NCI-H2227 treated with DMSO at 0.1 percent for 48 hours (cell line): Measurements from ENCODE around the gene FOLR3.
"Not testable (repeated sequence)": the region's sequence is repeated elsewhere in the genome, so short reads cannot be mapped to it uniquely, and the experiment has no call there.

Experiments used
- DNase-seq: peaks from one replicate; lab custom pipeline; 2025; lab: John Stamatoyannopoulos, UW

FOLR3 gene

DNA sequence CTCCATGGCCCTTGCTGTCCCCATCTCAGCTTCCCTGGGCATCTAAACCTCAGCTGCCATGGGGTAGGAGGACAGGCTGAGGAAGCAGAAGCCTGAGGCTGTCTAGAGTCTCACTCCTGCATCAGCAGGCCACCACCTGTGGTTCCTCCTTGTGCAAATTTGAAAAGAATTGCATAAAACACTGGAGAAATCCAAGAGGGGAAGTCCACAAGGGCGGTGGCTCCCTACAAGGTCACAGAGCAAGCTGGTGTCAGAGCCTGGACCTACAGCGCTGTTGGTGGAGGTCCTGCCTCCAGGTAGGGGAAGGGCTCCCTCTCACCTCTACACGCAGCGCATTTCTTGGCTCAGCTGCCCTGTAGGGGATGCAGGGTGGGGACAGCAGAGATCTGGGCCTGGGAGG is at the start of gene FOLR3:
FOLR3 (plus strand) TSS at position 253 of the 400 bp plus-strand sequence. CDS start 228 bp downstream, outside the sequence.
- DNase-seq: not testable (repeated sequence)

GRCh38 chr11:72088076-72088808 is 47.3 kb upstream of the FOLR3 start:
- DNase-seq: no peak

DNA sequence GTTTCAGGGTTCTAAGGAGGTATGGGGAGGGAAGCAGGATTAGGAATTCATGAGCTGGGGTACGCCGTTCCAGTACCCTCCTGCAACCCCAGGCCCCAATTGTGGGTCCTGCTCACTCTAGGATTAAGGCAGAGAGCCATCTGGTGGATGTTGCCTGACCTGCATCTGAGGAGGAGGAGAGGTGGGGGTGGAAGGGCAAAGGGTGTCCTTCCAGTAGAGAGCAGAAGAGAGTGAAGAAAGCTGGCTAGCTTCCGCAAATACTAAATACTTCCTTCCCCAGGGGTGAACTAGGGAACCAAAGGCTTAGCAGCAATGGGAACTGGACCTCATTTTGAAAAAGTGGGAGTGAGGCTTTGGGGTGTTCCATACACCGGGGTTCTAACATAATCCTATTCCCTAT is 44.2 kb upstream of the FOLR3 start:
- DNase-seq: no peak

- no peak for DNase-seq
These were observed 36.8 kb upstream of the FOLR3 start for GRCh38 chr11:72098741-72099140.

GRCh38 chr11:72100009-72100408 is 35.5 kb upstream of the FOLR3 start:
- no peak for DNase-seq

DNA sequence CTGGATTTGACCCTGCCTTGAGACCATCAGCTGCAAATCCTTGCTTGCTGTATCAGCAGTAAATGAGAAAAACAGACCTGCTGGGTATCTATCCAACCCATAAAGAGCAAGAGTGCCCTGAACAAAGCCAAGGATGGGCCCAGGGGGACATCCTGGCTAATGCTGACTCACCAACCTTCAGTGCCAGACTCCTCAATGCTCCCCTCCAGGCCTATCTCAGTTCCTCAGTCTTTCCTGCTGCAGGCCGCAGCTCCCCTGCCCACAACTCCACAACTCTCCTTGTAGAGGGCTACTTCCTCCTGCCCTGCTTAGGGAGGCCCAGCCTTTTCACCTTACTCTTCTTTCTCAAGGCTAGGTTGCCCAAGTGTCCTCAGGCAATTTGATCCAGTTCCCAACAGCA is 35.1 kb upstream of the FOLR3 start:
- no peak for DNase-seq

DNA sequence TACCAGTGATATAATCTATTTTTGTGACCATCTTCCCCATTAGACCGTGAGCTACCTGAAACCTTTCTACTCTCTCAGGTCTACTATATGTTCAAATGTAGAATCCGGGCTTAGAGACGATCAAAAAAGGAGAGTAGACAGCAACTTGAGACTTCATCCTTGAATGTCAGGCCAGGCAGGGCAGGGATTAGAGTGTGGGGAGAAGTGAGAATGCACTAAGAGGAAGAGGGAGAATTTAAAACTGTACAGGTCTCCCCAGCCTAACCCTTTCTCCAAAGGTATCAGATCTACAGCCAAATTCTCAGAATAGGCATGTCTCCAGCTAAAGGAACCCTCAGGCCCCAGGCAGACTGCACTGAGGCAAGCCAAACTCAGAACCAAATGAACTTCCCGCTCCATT is 33.4 kb upstream of the FOLR3 start:
- DNase-seq: no peak

GRCh38 chr11:72102631-72102945 is 32.9 kb upstream of the FOLR3 start:
- no peak for DNase-seq

DNA sequence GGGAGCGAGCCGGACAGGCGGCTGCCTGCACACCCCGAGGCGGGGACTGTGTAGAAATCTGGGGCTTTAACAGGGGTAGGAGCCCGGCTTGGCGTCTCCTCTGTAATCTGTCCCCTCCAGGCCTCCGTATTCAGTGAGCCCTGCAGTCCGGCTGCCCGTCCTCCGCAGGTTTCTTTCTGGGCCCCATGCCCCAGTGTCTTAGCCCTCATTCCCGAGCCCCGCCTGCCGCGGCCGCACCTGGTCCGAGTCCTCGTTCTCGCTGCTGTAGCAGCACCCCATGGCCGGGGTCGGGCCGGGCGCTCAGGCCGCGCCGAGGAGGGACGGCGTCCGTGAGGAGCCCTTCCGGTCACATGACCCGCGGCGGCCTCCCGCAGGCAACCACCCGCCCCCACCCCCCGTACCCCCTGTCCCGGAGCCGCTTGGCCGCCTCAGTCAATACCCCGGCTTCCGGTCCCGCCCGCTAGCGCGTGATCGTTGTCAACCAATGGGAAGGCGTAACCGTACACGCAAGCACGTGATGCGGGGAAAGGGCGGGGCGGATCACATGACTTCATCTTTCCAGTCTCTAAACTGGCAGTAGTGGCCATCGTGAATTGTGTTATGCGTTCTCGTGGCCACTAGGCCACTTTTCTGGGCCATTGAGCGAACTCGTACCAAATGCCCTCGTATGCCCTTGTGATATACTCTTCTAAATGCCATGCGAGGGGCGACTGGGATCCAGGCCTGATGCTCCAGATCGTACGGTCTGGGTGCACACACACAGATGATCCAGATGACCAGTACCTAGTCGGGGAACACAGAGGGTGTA is 32.4 kb upstream of the FOLR3 start, which contains the start of gene LAMTOR1:
LAMTOR1 (minus strand) TSS at position 352 of the 808 bp plus-strand sequence; CDS start at position 279, 73 bp downstream.
- peak; percentile 99 for DNase-seq

DNA sequence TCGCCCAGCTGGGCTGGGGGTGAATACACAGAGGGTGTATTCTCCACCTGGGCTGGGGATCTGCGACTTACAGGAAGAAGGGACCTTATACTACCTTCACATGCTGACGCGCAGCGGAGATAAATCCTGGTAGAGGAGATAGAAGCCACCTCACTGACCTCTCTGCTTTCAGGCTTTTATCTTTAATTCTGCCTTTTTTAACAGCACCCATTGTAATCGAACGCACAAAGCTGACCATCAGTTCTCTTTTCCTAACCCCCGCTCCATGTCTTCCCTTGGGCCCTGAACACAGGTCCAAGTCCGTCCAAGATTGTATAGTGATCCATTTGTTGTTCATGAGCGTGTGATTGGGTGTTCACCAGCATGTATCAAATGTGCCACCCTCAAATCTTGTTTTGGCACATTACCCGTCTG is 31.8 kb upstream of the FOLR3 start:
- no peak for DNase-seq

- DNase-seq: no peak
These were observed 29.6 kb upstream of the FOLR3 start, which contains the start of gene TOMT for GRCh38 chr11:72105888-72106287. Gene TOMT, plus strand, starts transcription at chr11:72105924. Its CDS starts 28 bp downstream, at chr11:72105952.

- no peak for DNase-seq
These were observed 24.0 kb upstream of the FOLR3 start for GRCh38 chr11:72111300-72112142.

- peak; percentile 100 for DNase-seq
These were observed 23.2 kb upstream of the FOLR3 start, which contains the start of gene ANAPC15 for GRCh38 chr11:72112143-72112977. Gene ANAPC15, minus strand, starts transcription at chr11:72112695. Its CDS starts 1,419 bp downstream, at chr11:72111276.

- DNase-seq: no peak
These were observed 22.3 kb upstream of the FOLR3 start for GRCh38 chr11:72112978-72113808.

DNA sequence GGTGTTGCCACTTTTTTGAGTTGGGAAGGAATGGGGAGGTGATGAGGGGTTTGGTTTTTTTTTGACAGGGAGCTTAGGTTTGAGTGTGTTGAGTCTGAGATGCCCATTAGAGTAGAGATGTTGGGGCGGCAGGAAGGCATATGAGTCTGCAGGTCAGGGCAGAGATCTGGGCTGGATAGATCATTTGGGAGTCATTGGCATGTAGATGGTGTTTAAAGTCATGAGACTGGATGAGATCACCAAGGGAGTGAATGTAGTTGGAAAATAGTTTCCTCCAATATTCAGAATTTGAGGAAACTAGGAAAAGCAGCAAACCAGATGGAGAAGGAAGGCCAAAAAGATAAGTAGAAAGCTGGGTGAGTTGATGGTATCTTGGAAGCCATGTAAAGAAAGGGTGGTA is 21.0 kb upstream of the FOLR3 start:
- no peak for DNase-seq

DNA sequence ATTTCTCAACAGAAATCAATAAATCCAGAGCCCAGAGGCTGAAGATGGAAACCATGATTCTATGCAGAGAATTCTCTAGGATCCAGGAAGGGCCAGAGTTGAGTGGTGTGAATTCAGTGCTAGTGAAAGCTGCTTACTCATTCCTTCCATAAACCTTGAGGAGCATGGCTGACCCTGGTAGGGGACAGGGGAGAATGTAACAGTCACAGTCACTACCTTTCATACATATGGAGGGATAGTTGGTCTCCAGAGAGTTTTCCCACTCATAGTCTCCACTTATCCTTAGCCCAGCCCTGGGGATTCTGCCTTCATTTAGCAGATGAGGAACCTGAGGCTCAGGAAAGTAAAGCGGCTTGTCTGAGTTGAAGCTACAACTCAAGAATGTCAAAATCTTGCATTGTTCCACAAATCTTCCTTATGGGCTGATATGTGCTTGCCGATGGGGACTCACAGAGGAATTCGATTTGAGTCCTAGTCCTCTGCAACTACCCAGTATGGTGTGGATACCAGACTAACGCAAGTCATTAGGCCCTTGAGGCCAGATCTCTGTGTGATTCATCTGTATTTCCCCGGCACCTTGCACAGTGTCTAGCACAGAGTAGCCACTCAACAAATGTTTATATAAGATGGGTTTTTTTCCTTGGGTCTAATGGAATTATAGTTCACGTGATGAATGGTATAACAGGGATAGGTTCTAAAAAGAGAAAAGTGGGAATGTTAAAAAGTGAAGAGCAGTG is 19.3 kb upstream of the FOLR3 start:
- no peak for DNase-seq

- DNase-seq: no peak
These were observed 16.3 kb upstream of the FOLR3 start for GRCh38 chr11:72119198-72119597.

DNA sequence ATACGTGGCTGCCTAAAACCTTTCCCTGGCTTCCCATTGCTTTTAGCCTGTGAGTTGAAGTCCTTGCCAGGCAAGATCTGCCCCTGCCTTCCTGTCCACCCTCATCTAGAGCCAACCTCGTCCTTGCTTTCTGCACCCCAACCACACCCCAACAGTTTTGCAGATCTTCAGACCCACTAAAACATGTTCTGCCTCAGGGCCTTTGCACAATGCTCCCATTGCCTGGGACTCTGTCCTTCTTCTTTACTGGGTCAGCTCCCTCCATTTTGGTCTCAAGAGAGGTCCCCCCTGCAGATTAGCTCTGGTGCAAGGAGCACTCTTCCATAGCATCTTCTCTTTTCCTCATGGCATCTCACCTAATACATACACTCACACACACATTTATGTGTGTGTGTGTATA is 14.6 kb upstream of the FOLR3 start:
- no peak for DNase-seq

- DNase-seq: no peak
These were observed 12.9 kb upstream of the FOLR3 start for GRCh38 chr11:72122607-72123006.
